HEK293 (cell line): ENCODE data around the gene RNF32.

ENCODE experiments used
- CTCF ChIA-PET: fragments of 350-600 bp; formaldehyde crosslinking; extraction: SDS; loops from one replicate; lab custom pipeline; 2021; ENCODE audit warnings: antibody characterized with exemption; lab: Yijun Ruan, JAX
- POLR2A ChIA-PET: fragments of 300-600 bp; formaldehyde crosslinking; extraction: SDS; loops from one replicate; lab custom pipeline; 2020; ENCODE audit warnings: antibody characterized with exemption, inconsistent platforms; lab: Yijun Ruan, JAX
- H3K27ac ChIP-seq: fragments of 200-500 bp; sonication (Bioruptor generic); 2 replicates; pipeline ENCODE4 v1.5.1; 2014; ENCODE audit warnings: low read depth, low read length, control low read depth, inconsistent platforms; ENCODE audit errors: extremely low read depth
- H3K36me3 ChIP-seq, 2 experiments: fragments of 200-500 bp in 1 of 2; sonication (Bioruptor generic) in 1 of 2; 1 replicate in 1 of 2; 2 replicates in 1 of 2; pipeline ENCODE4 v1.5.1; 2014 to 2017; ENCODE audit warnings: inconsistent platforms in 2 of 2, low read length in 2 of 2; ENCODE audit not compliant: control insufficient read depth in 2 of 2, insufficient read depth in 1 of 2
- H3K4me1 ChIP-seq: fragments of 200-500 bp; sonication (Bioruptor generic); 2 replicates; pipeline ENCODE4 v1.5.1; 2014; ENCODE audit warnings: mild to moderate bottlenecking, low read length, inconsistent platforms; ENCODE audit not compliant: control insufficient read depth, insufficient read depth
- H3K4me3 ChIP-seq: 2 replicates; pipeline ENCODE4 v1.5.1; 2011; ENCODE audit warnings: low read depth, mild to moderate bottlenecking, control low read depth, low read length, moderate library complexity
- H3K9me3 ChIP-seq: fragments of 200-500 bp; sonication (Bioruptor generic); 2 replicates; pipeline ENCODE4 v1.5.1; 2014; ENCODE audit warnings: low read depth, low read length, inconsistent platforms; ENCODE audit not compliant: control insufficient read depth, insufficient read depth
- HOXA7 ChIP-seq: sonication (generic); formaldehyde crosslinking; IDR thresholded peaks from 2 replicates; pipeline ENCODE4 v1.8.1; 2022; ENCODE audit warnings: missing genetic modification reagents, borderline replicate concordance
- KLF10 ChIP-seq: fragments of 450-650 bp; IDR thresholded peaks from 2 replicates; pipeline ENCODE4 v1.5.1; 2018; ENCODE audit warnings: missing biosample characterization, mild to moderate bottlenecking, missing genetic modification characterization
- ZBTB1 ChIP-seq: fragments of 450-650 bp; formaldehyde crosslinking; IDR thresholded peaks from 2 replicates; pipeline ENCODE4 v1.5.1; 2016; ENCODE audit warnings: missing biosample characterization, missing genetic modification characterization
- ZBTB11 ChIP-seq: fragments of 450-650 bp; formaldehyde crosslinking; conservative IDR thresholded peaks from 2 replicates; pipeline ENCODE4 v1.5.1; 2016; ENCODE audit warnings: low read depth, missing biosample characterization, missing genetic modification characterization
- ZFP69B ChIP-seq: fragments of 450-650 bp; formaldehyde crosslinking; IDR thresholded peaks from 2 replicates; pipeline ENCODE4 v1.5.1; 2016; ENCODE audit warnings: missing biosample characterization, missing genetic modification characterization
- ZNF10 ChIP-seq: fragments of 450-650 bp; formaldehyde crosslinking; IDR thresholded peaks from 2 replicates; pipeline ENCODE4 v1.5.1; 2017; ENCODE audit warnings: missing biosample characterization, missing genetic modification characterization
- ZNF121 ChIP-seq: fragments of 450-650 bp; formaldehyde crosslinking; IDR thresholded peaks from 2 replicates; pipeline ENCODE4 v1.5.1; 2016; ENCODE audit warnings: missing biosample characterization, missing genetic modification characterization
- ZNF155 ChIP-seq: fragments of 450-650 bp; formaldehyde crosslinking; IDR thresholded peaks from 2 replicates; pipeline ENCODE4 v1.5.1; 2016; ENCODE audit warnings: missing biosample characterization, missing genetic modification characterization
- ZNF266 ChIP-seq: fragments of 450-650 bp; formaldehyde crosslinking; IDR thresholded peaks from 2 replicates; pipeline ENCODE4 v1.5.1; 2016; ENCODE audit warnings: missing biosample characterization, missing genetic modification characterization, low read depth
- ZNF341 ChIP-seq: fragments of 450-650 bp; formaldehyde crosslinking; IDR thresholded peaks from 2 replicates; pipeline ENCODE4; 2016; ENCODE audit warnings: low read depth, missing biosample characterization, missing genetic modification characterization
- ZNF37A ChIP-seq: fragments of 450-650 bp; IDR thresholded peaks from 2 replicates; pipeline ENCODE4 v1.5.1; 2018; ENCODE audit warnings: missing biosample characterization, missing genetic modification characterization
- ZNF449 ChIP-seq: fragments of 450-650 bp; formaldehyde crosslinking; IDR thresholded peaks from 2 replicates; pipeline ENCODE4 v1.5.1; 2017; ENCODE audit warnings: missing biosample characterization, mild to moderate bottlenecking, missing genetic modification characterization, moderate library complexity
- ZNF510 ChIP-seq: fragments of 450-650 bp; formaldehyde crosslinking; IDR thresholded peaks from 2 replicates; pipeline ENCODE4 v1.5.1; 2018; ENCODE audit warnings: mild to moderate bottlenecking, missing genetic modification characterization, missing biosample characterization; ENCODE audit not compliant: insufficient replicate concordance
- ZNF548 ChIP-seq: fragments of 450-650 bp; formaldehyde crosslinking; IDR thresholded peaks from 2 replicates; pipeline ENCODE4 v1.5.1; 2016; ENCODE audit warnings: missing biosample characterization, missing genetic modification characterization
- ZNF555 ChIP-seq: fragments of 450-650 bp; formaldehyde crosslinking; conservative IDR thresholded peaks from 2 replicates; pipeline ENCODE4 v1.5.1; 2017; ENCODE audit warnings: missing biosample characterization, mild to moderate bottlenecking, missing genetic modification characterization, inconsistent platforms
- ZNF558 ChIP-seq: fragments of 450-650 bp; formaldehyde crosslinking; IDR thresholded peaks from 2 replicates; pipeline ENCODE4 v1.5.1; 2016; ENCODE audit warnings: missing biosample characterization, missing genetic modification characterization
- ZNF600 ChIP-seq: fragments of 450-650 bp; formaldehyde crosslinking; IDR thresholded peaks from 2 replicates; pipeline ENCODE4 v1.5.1; 2016; ENCODE audit warnings: missing biosample characterization, missing genetic modification characterization
- ZNF629 ChIP-seq: fragments of 450-650 bp; formaldehyde crosslinking; IDR thresholded peaks from 2 replicates; pipeline ENCODE4 v1.5.1; 2017; ENCODE audit warnings: missing biosample characterization, missing genetic modification characterization
- ZNF701 ChIP-seq: fragments of 450-650 bp; formaldehyde crosslinking; IDR thresholded peaks from 2 replicates; pipeline ENCODE4 v1.5.1; 2016; ENCODE audit warnings: missing biosample characterization, missing genetic modification characterization
- ZNF707 ChIP-seq: fragments of 450-650 bp; formaldehyde crosslinking; IDR thresholded peaks from 2 replicates; pipeline ENCODE4 v1.5.1; 2016; ENCODE audit warnings: missing biosample characterization, missing genetic modification characterization
- ZNF830 ChIP-seq: fragments of 450-650 bp; IDR thresholded peaks from 2 replicates; pipeline ENCODE4 v1.5.0; 2018; ENCODE audit warnings: missing biosample characterization, missing genetic modification characterization, low read depth, mild to moderate bottlenecking, moderate library complexity
- ZXDB ChIP-seq: fragments of 450-650 bp; formaldehyde crosslinking; IDR thresholded peaks from 2 replicates; pipeline ENCODE4 v1.5.1; 2016; ENCODE audit warnings: missing biosample characterization, missing genetic modification characterization
- TF ChIP-seq, protein P1 (sequence below): fragments of 450-650 bp; formaldehyde crosslinking; IDR thresholded peaks from 2 replicates; pipeline ENCODE4 v1.5.1; 2017; ENCODE audit warnings: missing biosample characterization, missing genetic modification characterization
- TF ChIP-seq, protein P2 (sequence below): sonication (generic); formaldehyde crosslinking; IDR thresholded peaks from 2 replicates; pipeline ENCODE4 v1.8.1; 2022; ENCODE audit warnings: mild to moderate bottlenecking, moderate library complexity, missing genetic modification reagents
- TF ChIP-seq, protein P3 (sequence below): fragments of 450-650 bp; formaldehyde crosslinking; IDR thresholded peaks from 2 replicates; pipeline ENCODE4 v1.5.1; 2017; ENCODE audit warnings: missing biosample characterization, missing genetic modification characterization
- TF ChIP-seq, protein P4 (sequence below): IDR thresholded peaks from 2 replicates; pipeline ENCODE4 v1.6.1; 2011; ENCODE audit warnings: mild to moderate bottlenecking, low read depth, low read length, borderline replicate concordance

The RNF32 gene

GRCh38 chr7:156621652-156622051 lies 18.9 kb upstream of the RNF32 start:
- H3K36me3 ChIP-seq, result no peaks in the 10 kb centered on the region
- TF ChIP-seq ZFP69B (tag by site-specific recombination) (no peak), ZNF266 (tag by site-specific recombination) (no peak), ZNF548 (tag by site-specific recombination) (no peak), ZBTB1 (tag by site-specific recombination) (no peak), ZXDB (tag by site-specific recombination) (no peak), KLF10 (tag by site-specific recombination) (no peak), ZBTB11 (tag by site-specific recombination) (no peak)
- TF ChIP-seq, protein P1, sequence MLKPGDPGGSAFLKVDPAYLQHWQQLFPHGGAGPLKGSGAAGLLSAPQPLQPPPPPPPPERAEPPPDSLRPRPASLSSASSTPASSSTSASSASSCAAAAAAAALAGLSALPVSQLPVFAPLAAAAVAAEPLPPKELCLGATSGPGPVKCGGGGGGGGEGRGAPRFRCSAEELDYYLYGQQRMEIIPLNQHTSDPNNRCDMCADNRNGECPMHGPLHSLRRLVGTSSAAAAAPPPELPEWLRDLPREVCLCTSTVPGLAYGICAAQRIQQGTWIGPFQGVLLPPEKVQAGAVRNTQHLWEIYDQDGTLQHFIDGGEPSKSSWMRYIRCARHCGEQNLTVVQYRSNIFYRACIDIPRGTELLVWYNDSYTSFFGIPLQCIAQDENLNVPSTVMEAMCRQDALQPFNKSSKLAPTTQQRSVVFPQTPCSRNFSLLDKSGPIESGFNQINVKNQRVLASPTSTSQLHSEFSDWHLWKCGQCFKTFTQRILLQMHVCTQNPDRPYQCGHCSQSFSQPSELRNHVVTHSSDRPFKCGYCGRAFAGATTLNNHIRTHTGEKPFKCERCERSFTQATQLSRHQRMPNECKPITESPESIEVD (tag by site-specific recombination), result no peak
- TF ChIP-seq, protein P2, sequence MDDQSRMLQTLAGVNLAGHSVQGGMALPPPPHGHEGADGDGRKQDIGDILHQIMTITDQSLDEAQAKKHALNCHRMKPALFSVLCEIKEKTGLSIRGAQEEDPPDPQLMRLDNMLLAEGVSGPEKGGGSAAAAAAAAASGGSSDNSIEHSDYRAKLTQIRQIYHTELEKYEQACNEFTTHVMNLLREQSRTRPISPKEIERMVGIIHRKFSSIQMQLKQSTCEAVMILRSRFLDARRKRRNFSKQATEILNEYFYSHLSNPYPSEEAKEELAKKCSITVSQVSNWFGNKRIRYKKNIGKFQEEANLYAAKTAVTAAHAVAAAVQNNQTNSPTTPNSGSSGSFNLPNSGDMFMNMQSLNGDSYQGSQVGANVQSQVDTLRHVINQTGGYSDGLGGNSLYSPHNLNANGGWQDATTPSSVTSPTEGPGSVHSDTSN (CRISPR knock-in tag), result no peak
- TF ChIP-seq, protein P3, sequence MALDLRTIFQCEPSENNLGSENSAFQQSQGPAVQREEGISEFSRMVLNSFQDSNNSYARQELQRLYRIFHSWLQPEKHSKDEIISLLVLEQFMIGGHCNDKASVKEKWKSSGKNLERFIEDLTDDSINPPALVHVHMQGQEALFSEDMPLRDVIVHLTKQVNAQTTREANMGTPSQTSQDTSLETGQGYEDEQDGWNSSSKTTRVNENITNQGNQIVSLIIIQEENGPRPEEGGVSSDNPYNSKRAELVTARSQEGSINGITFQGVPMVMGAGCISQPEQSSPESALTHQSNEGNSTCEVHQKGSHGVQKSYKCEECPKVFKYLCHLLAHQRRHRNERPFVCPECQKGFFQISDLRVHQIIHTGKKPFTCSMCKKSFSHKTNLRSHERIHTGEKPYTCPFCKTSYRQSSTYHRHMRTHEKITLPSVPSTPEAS, result no peak
- TF ChIP-seq, all 188 proteins: peak for 0
- Histone ChIP-seq H3K4me1 (no peaks in the 10 kb centered on the region), H3K9me3 (no peaks in the 10 kb centered on the region), H3K27ac (no peak overlapping the region), H3K4me3 (no peak overlapping the region)
- POLR2A ChIA-PET, result no interaction called here
- CTCF ChIA-PET, result no interaction called here

GRCh38 chr7:156625580-156625979 lies 15.0 kb upstream of the RNF32 start:
- no peaks in the 10 kb centered on the region for H3K9me3 ChIP-seq
- ChIA-PET CTCF (no interaction called here), POLR2A (no interaction called here)
- H3K4me3 ChIP-seq, result no peak overlapping the region
- no peak overlapping the region for H3K27ac ChIP-seq
- no peaks in the 10 kb centered on the region for H3K36me3 ChIP-seq
- H3K4me1 ChIP-seq, result no peaks in the 10 kb centered on the region
- TF ChIP-seq ZNF121 (no peak), ZNF555 (tag by site-specific recombination) (no peak), ZNF155 (no peak), ZNF707 (tag by site-specific recombination) (no peak), ZNF37A (no peak), ZNF449 (tag by site-specific recombination) (no peak), ZNF701 (no peak), ZNF10 (tag by site-specific recombination) (no peak), ZNF558 (tag by site-specific recombination) (no peak), HOXA7 (CRISPR knock-in tag) (no peak), ZNF341 (tag by site-specific recombination) (no peak), ZNF600 (no peak), ZNF629 (tag by site-specific recombination) (no peak), ZNF266 (tag by site-specific recombination) (no peak), ZNF510 (no peak), ZNF830 (tag by site-specific recombination) (no peak)
- TF ChIP-seq, protein P4, sequence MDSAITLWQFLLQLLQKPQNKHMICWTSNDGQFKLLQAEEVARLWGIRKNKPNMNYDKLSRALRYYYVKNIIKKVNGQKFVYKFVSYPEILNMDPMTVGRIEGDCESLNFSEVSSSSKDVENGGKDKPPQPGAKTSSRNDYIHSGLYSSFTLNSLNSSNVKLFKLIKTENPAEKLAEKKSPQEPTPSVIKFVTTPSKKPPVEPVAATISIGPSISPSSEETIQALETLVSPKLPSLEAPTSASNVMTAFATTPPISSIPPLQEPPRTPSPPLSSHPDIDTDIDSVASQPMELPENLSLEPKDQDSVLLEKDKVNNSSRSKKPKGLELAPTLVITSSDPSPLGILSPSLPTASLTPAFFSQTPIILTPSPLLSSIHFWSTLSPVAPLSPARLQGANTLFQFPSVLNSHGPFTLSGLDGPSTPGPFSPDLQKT, result no peak
